Hematopoietic multipotent progenitor cell treated with erythropoietin and hydrocortisone succinate and interleukin-3 and kit ligand, for 17 days (in vitro differentiated cells): ENCODE data around the gene NFKBIE.
"Not testable (repeated sequence)": the region's sequence is repeated elsewhere in the genome, so short reads cannot be mapped to it uniquely, and the experiment has no call there.

Experiments used
- DNase-seq: peaks from one replicate; pipeline ENCODE4 v3.0.0-alpha.2; 2015; ENCODE audit warnings: low spot score

The NFKBIE gene

GRCh38 chr6:44265007-44265721, at the start of gene NFKBIE:
TSS of gene NFKBIE (minus strand) at chr6:44265551. CDS start at chr6:44265346, 205 bp downstream.
- DNase-seq, result peak; percentile 81

GRCh38 chr6:44314657-44315056, 49.3 kb upstream of the NFKBIE start:
- not testable (repeated sequence) for DNase-seq

GRCh38 chr6:44312901-44313788, 47.8 kb upstream of the NFKBIE start, which contains the start of gene AARS2:
TSS of gene AARS2 (minus strand) at chr6:44313347. CDS start at chr6:44313323, 24 bp downstream.
- DNase-seq, result peak; percentile 92

GRCh38 chr6:44311767-44312166, 46.4 kb upstream of the NFKBIE start:
- DNase-seq, result no peak

- no peak for DNase-seq
These were observed 46.0 kb upstream of the NFKBIE start for GRCh38 chr6:44311304-44311703.

- no peak for DNase-seq
These were observed 44.9 kb upstream of the NFKBIE start for GRCh38 chr6:44310241-44310640.

GRCh38 chr6:44309631-44310030, 44.3 kb upstream of the NFKBIE start:
- DNase-seq, result no peak

- DNase-seq, result no peak
These were observed 43.7 kb upstream of the NFKBIE start for GRCh38 chr6:44309092-44309491.

GRCh38 chr6:44307217-44307616, 41.9 kb upstream of the NFKBIE start:
- no peak for DNase-seq

- no peak for DNase-seq
These were observed 41.4 kb upstream of the NFKBIE start for GRCh38 chr6:44306710-44307109.

GRCh38 chr6:44305200-44305725, 39.9 kb upstream of the NFKBIE start:
- DNase-seq, result no peak

GRCh38 chr6:44304282-44305199, 39.2 kb upstream of the NFKBIE start:
- peak; percentile 60 for DNase-seq

GRCh38 chr6:44303842-44304241, 38.5 kb upstream of the NFKBIE start:
- no peak for DNase-seq

- no peak for DNase-seq
These were observed 37.5 kb upstream of the NFKBIE start for GRCh38 chr6:44302856-44303255.

GRCh38 chr6:44301782-44302564, 36.6 kb upstream of the NFKBIE start:
- no peak for DNase-seq

- DNase-seq, result no peak
These were observed 35.8 kb upstream of the NFKBIE start for GRCh38 chr6:44301106-44301505.

GRCh38 chr6:44300292-44300823, 35.0 kb upstream of the NFKBIE start:
- no peak for DNase-seq

- no peak for DNase-seq
These were observed 33.5 kb upstream of the NFKBIE start for GRCh38 chr6:44298864-44299263.

GRCh38 chr6:44298055-44298803, 32.9 kb upstream of the NFKBIE start:
- no peak for DNase-seq
